ENCODE results near the gene MPDZ. TPM values are rescaled to one million over a fixed set of nuclear protein-coding genes. Genes with fewer than 3 reads are reported as not detected.

The MPDZ gene
- total RNA-seq, 1 donor: 62.6 TPM

GRCh38 chr9:13061390-13061789 lies 218.1 kb downstream of the MPDZ start:
- no peak for TF ChIP-seq CTCF (IDR thresholded peaks at IDR 0.05; ENCODE audit: insufficient read depth, low read depth, low read length)
- DNase-seq (ENCODE audit: low read depth): no peak
- no peak overlapping the region for H3K4me3 ChIP-seq (ENCODE audit: low read depth, low read length)
